VCaP (cell line): ENCODE measurements around the gene KIF21A.
"Not testable (repeated sequence)": the region's sequence is repeated elsewhere in the genome, so short reads cannot be mapped to it uniquely, and the experiment has no call there.

Source experiments
- H3K27ac ChIP-seq: fragments of 450-650 bp; 2 replicates; pipeline ENCODE4 v1.5.1; 2017
- CTCF ChIP-seq: fragments of 450-650 bp; conservative IDR thresholded peaks from 2 replicates; pipeline ENCODE4 v1.5.1; 2017; ENCODE audit warnings: mild to moderate bottlenecking, moderate library complexity

Gene KIF21A

DNA sequence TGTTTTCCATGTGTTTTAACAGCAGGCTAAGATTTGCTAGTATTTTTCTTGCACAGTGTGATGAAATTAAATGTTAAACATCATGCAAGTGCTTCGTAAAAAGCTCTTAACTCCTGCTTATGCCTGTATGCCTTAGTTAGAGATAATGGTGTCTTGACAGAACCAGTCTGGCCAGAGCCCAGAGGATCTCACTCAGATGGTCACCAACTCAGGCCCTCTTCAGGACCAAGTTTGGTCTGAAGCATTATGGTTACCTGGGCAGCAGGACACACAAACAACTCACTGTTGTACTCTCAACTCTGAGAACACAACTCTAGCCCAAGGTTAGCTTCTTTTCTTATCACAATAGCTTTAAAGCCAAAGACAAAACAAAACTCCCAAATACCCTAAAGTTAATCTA is 115.4 kb downstream of the KIF21A start:
- no peak overlapping the region for H3K27ac ChIP-seq
- no peak for TF ChIP-seq CTCF

DNA sequence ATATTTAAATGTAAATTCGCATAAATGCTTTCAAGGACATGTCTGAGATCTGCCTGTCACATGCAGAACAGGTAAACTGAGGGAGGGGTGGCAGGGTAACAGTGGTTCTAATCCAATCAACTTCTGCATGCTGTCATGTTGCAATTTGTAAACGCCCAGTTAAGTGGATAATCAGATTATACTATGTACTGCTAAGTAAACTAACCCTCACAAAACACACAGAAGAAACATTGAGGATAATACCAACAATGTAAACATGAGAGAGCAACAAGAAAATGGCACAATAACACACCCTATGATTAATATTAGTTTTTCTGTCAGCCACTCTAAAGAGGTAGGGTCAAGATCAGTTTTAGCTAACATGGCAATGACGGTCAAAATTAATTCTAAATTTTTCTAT is 123.7 kb downstream of the KIF21A start:
- no peak for TF ChIP-seq CTCF
- H3K27ac ChIP-seq, result no peak overlapping the region

- H3K27ac ChIP-seq, result no peak overlapping the region
- no peak for TF ChIP-seq CTCF
Observed at GRCh38 chr12:39314547-39314946, 128.4 kb downstream of the KIF21A start.

GRCh38 chr12:39309516-39309915 is 133.4 kb downstream of the KIF21A start:
- no peak overlapping the region for H3K27ac ChIP-seq
- no peak for TF ChIP-seq CTCF

DNA sequence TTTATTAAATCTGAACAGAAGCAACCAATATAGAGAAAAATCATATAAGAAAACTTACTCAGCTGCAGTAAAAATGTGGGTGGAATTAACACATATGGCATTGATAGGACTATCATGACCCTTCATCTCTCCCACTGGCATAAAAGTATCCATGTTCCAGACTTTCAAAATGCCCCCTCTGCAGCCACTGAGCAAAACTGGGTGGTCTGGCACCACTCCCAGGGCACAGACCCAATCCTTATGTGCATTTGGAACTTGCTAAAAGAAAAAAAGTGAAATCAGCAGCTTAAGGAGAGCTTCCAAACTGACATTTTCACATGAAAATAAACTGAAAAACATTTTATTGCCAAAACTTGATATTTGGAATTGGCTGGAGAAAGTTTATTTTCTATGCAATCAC is 141.5 kb downstream of the KIF21A start:
- H3K27ac ChIP-seq, result no peak overlapping the region
- no peak for TF ChIP-seq CTCF

- H3K27ac ChIP-seq, result no peak overlapping the region
- no peak for TF ChIP-seq CTCF
Observed at GRCh38 chr12:39300799-39301198, 142.1 kb downstream of the KIF21A start.

GRCh38 chr12:39297891-39298290 is 145.0 kb downstream of the KIF21A start:
- H3K27ac ChIP-seq, result no peak overlapping the region
- TF ChIP-seq CTCF, result no peak

DNA sequence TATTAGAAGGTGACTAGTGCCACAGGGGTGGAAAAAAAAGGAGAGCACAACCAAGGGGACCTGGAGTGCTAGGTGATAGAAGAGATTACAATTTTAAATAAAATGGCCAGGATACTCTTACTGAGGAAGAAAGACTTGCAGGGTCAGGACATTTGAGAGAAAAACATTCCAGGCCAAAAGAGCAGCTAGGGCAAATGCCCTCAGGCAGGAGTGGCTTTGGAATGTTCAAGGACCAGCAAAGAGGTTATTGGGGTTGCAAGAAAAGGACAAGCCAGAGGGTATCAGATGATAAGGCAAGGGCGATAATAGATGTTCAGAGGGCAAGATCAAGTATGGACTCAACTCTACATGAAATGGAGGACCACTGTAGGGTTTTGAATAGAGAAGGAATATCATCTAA is 146.4 kb downstream of the KIF21A start:
- TF ChIP-seq CTCF, result no peak
- H3K27ac ChIP-seq, result no peak overlapping the region

DNA sequence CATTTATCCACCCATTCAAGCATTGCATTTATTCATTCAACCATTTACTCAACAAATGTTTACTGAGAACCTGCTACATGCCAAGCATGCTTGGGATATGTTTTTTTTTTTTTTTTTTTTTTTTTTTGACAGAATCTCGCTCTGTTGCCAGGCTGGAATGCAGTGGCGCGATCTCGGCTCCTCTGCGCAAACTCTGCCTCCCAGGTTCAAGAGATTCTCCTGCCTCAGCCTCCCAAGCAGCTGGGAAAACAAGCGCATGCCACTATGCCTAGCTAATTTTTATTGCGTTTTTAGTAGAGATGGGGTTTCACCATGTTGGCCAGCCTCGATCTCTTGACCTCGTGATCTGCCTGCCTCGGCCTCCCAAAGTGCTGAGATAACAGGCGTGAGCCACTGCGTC is 147.3 kb downstream of the KIF21A start:
- not testable (repeated sequence) for H3K27ac ChIP-seq
